Measurements from ENCODE around the gene C17orf67. TPM values are rescaled to one million over a fixed set of nuclear protein-coding genes. Genes with fewer than 3 reads are reported as not detected.

C17orf67 gene
- polyA plus RNA-seq, 1 donor (not counting 4 experiments of a cell fraction or from before 2014, with no cell fraction given) = 0.46 TPM

- Histone ChIP-seq H3K9ac (ENCODE audit: control insufficient read depth, extremely low read depth, insufficient read depth, low read length) (peak overlapping the region; percentile 76), H2AFZ (ENCODE audit: control insufficient read depth, low read length) (peak overlapping the region; percentile 30), H3K79me2 (ENCODE audit: control insufficient read depth, insufficient read depth, low read length) (peaks cover 41% of the 10 kb centered on the region), H3K4me3 (ENCODE audit: control insufficient read depth in 2 of 3, extremely low read depth in 1 of 3, insufficient read depth in 2 of 3, low read depth in 1 of 3, low read length in 3 of 3) (peak overlapping the region; percentile 76 to 90 (median 89)), H4K20me1 (ENCODE audit: control insufficient read depth, extremely low read depth, insufficient read depth, low read length) (no peaks in the 10 kb centered on the region), H3K4me2 (ENCODE audit: control insufficient read depth, extremely low read depth, insufficient read depth, low read depth, low read length) (peak overlapping the region; percentile 98), H3K9me1 (ENCODE audit: control insufficient read depth, extremely low read depth, insufficient read depth, low read length) (peaks cover 4% of the 10 kb centered on the region), H3K27ac (ENCODE audit: control insufficient read depth, insufficient read depth, low read length) (no peak overlapping the region), H3K4me1 (ENCODE audit: control insufficient read depth, extremely low read depth, insufficient read depth, low read length) (peaks cover 33% of the 10 kb centered on the region), H3K9me3 (ENCODE audit: control insufficient read depth, low read depth, low read length) (no peaks in the 10 kb centered on the region), H3K27me3 (ENCODE audit: control insufficient read depth, extremely low read depth, insufficient read depth, low read length) (no peaks in the 10 kb centered on the region), H3K36me3 (ENCODE audit: control insufficient read depth in 2 of 2, extremely low read depth in 1 of 2, insufficient read depth in 2 of 2, low read length in 2 of 2) (peaks cover 2 to 6% of the 10 kb centered on the region in 2 experiments)
- no peak for TF ChIP-seq EZH2 (IDR thresholded peaks at IDR 0.05; ENCODE audit: low read length)
- no peak for TF ChIP-seq CTCF (optimal IDR thresholded peaks at IDR 0.05 in 1 of 3, IDR thresholded peaks at IDR 0.05 in 1 of 3, conservative IDR thresholded peaks at IDR 0.05 in 1 of 3; ENCODE audit: extremely low read depth in 1 of 3, insufficient read depth in 2 of 3, low read length in 3 of 3)
- dilution Hi-C loops (cut with MboI; ENCODE audit: extremely low pct_ligation_motif_present, low sequenced_read_pairs) = no loop called here
- FAIRE-seq (no peak), DNase-seq (ENCODE audit: low read depth, low spot score) (no peak)
These were observed 1.3 kb downstream of the C17orf67 start for GRCh38 chr17:56832446-56832845.

- peaks cover 4% of the 10 kb centered on the region for H3K9me1 ChIP-seq (ENCODE audit: control insufficient read depth, extremely low read depth, insufficient read depth, low read length)
- no peaks in the 10 kb centered on the region for H4K20me1 ChIP-seq (ENCODE audit: control insufficient read depth, extremely low read depth, insufficient read depth, low read length)
- no peak overlapping the region for H2AFZ ChIP-seq (ENCODE audit: control insufficient read depth, low read length)
- TF ChIP-seq CTCF (optimal IDR thresholded peaks at IDR 0.05 in 1 of 3, IDR thresholded peaks at IDR 0.05 in 1 of 3, conservative IDR thresholded peaks at IDR 0.05 in 1 of 3; ENCODE audit: extremely low read depth in 1 of 3, insufficient read depth in 2 of 3, low read length in 3 of 3) (no peak), EZH2 (IDR thresholded peaks at IDR 0.05; ENCODE audit: low read length) (no peak)
- H3K36me3 ChIP-seq (ENCODE audit: control insufficient read depth in 2 of 2, extremely low read depth in 1 of 2, insufficient read depth in 2 of 2, low read length in 2 of 2) = peaks cover under 1 to 6% of the 10 kb centered on the region in 2 experiments
- H3K79me2 ChIP-seq (ENCODE audit: control insufficient read depth, insufficient read depth, low read length) = peaks cover 37% of the 10 kb centered on the region
- dilution Hi-C loops (cut with MboI; ENCODE audit: extremely low pct_ligation_motif_present, low sequenced_read_pairs) = no loop called here
- H3K4me3 ChIP-seq (ENCODE audit: control insufficient read depth in 2 of 3, extremely low read depth in 1 of 3, insufficient read depth in 2 of 3, low read depth in 1 of 3, low read length in 3 of 3) = no peak overlapping the region
- no peaks in the 10 kb centered on the region for H3K27me3 ChIP-seq (ENCODE audit: control insufficient read depth, extremely low read depth, insufficient read depth, low read length)
- H3K27ac ChIP-seq (ENCODE audit: control insufficient read depth, insufficient read depth, low read length) = no peak overlapping the region
- FAIRE-seq = no peak
- no peak overlapping the region for H3K4me2 ChIP-seq (ENCODE audit: control insufficient read depth, extremely low read depth, insufficient read depth, low read depth, low read length)
- no peaks in the 10 kb centered on the region for H3K9me3 ChIP-seq (ENCODE audit: control insufficient read depth, low read depth, low read length)
- peaks cover 25% of the 10 kb centered on the region for H3K4me1 ChIP-seq (ENCODE audit: control insufficient read depth, extremely low read depth, insufficient read depth, low read length)
- no peak for DNase-seq (ENCODE audit: low read depth, low spot score)
- no peak overlapping the region for H3K9ac ChIP-seq (ENCODE audit: control insufficient read depth, extremely low read depth, insufficient read depth, low read length)
These were observed 2.2 kb downstream of the C17orf67 start for GRCh38 chr17:56831369-56832095.

Measured in keratinocyte (primary cell).